SK-N-MC (cell line): ENCODE measurements around the gene MDN1.

ENCODE experiments used
- EZH2 ChIP-seq: fragments of 200-600 bp; sonication (generic); IDR thresholded peaks from one replicate; pipeline ENCODE4 v1.6.1; 2017; ENCODE audit warnings: antibody characterized with exemption
- FOXP2 ChIP-seq: optimal IDR thresholded peaks from 2 replicates; pipeline ENCODE3; 2011; ENCODE audit warnings: mild to moderate bottlenecking, moderate library complexity; ENCODE audit not compliant: insufficient read depth; ENCODE audit errors: extremely low read length, control extremely low read depth
- POLR2AphosphoS5 ChIP-seq: IDR thresholded peaks from 2 replicates; pipeline ENCODE4 v1.6.1; 2012; ENCODE audit warnings: mild to moderate bottlenecking, low read depth, low read length, borderline replicate concordance

DNA sequence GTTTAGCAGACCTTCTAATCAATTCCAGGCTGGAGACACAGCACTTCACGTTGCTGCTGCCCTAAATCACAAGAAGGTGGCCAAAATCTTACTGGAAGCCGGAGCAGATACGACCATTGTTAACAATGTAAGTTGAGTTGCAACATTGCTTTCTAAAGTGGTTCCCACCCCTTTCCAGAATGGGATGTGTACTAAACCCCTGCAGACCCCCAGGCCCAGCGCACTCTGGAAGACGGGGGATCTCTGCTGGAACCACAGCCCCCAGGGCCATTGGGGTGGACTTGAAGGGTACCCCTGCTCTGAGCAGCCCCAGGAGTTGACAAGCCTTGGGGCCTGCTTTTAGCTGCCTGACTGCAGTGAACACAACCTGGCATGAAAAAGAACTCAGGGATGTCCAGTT is 203.1 kb downstream of the MDN1 start:
- no peak for TF ChIP-seq POLR2AphosphoS5
- TF ChIP-seq EZH2: no peak
- no peak for TF ChIP-seq FOXP2
